Measurements from ENCODE around the gene SMARCAL1.

SMARCAL1 gene

DNA sequence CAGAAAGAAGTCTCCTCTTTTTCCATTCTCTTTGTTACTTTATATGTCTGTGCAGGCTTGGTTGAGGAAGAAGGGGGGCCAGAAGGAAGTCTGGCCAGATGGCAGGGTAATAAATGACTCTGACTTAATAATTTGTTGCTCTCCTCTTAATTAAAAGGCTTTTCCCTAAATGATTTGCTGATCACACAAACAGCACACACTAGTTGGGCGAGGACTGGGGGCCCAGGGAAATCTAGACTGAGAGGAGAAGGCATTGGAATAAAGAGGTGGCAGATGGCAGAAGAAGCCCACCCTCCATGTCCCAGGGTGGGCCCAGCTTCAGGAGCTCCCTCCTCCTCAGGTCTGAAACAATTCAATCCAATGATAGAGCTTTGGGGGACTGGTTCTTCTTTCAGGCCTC, 12.7 kb upstream of the SMARCAL1 start:
- Histone ChIP-seq H3K4me3 (ENCODE audit: low read length) (no peak overlapping the region), H3K27ac (ENCODE audit: low read length) (no peak overlapping the region)

DNA sequence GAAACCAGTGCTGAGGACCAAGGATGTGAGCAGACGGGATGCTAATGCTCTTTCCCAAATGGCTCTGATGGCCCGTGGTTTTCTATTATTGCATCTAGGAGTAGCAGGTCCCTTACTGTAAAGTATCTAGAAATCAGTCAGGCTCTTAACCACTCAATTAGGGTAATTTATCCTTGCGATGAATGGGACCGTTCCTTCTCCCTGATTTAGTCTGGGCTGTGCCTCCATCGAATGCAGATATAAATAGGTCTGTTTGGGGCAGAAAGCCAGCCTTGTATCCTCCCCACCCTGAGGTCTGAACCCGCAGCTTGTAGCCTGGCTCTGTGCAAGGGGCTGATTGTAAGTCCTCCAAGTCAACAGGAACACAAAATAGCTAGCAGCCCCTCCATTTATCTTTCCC, 9.5 kb upstream of the SMARCAL1 start:
- Histone ChIP-seq H3K9ac (ENCODE audit: low read length) (no peak overlapping the region), H3K36me3 (ENCODE audit: control insufficient read depth, low read depth, low read length) (no peaks in the 10 kb centered on the region), H3K27me3 (ENCODE audit: control insufficient read depth, insufficient read depth, low read length) (no peaks in the 10 kb centered on the region), H3K4me1 (ENCODE audit: control insufficient read depth, low read depth, low read length) (no peaks in the 10 kb centered on the region), H3K27ac (ENCODE audit: low read length) (no peak overlapping the region), H3K4me3 (ENCODE audit: low read length) (no peak overlapping the region), H3K9me3 (ENCODE audit: control insufficient read depth, low read depth, low read length) (no peaks in the 10 kb centered on the region)

More for the DNA sequence above, 12.7 kb upstream of the SMARCAL1 start:
- Histone ChIP-seq H3K9me3 (ENCODE audit: control insufficient read depth, low read depth, low read length) (no peaks in the 10 kb centered on the region), H3K4me1 (ENCODE audit: control insufficient read depth, low read depth, low read length) (no peaks in the 10 kb centered on the region), H3K9ac (ENCODE audit: low read length) (no peak overlapping the region), H3K36me3 (ENCODE audit: control insufficient read depth, low read depth, low read length) (no peaks in the 10 kb centered on the region), H3K27me3 (ENCODE audit: control insufficient read depth, insufficient read depth, low read length) (no peaks in the 10 kb centered on the region)

DNA sequence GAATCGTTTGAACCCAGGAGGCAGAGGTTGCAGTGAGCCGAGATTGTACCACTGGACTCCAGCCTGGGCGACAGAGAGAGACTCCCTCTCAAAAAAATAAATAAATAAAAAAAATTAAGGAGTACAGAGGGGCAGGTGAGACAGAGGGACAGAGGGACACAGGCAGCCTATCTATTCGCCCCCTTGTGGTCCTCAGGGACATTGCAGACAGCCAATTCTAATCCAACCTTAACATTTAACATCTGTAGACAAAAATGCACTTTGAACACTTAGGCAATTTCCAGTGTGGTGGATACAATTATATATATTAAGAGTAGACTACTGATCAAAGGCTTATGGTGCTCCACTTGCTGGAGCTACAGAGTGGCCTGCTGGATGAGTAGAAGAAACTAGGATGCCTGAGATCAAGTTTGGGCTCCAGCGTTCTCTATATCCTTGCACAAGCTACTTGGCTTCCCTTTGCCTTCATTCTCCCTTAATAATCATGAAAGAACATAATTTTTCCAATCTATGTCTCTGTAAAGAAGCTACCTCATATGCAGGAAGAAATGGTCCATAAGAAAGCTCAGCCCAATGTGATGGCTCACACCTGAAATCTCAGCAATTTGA, 8.2 kb upstream of the SMARCAL1 start:
- H3K27me3 ChIP-seq (ENCODE audit: control insufficient read depth, insufficient read depth, low read length): no peaks in the 10 kb centered on the region
- H3K9ac ChIP-seq (ENCODE audit: low read length): no peak overlapping the region
- no peaks in the 10 kb centered on the region for H3K9me3 ChIP-seq (ENCODE audit: control insufficient read depth, low read depth, low read length)
- no peak overlapping the region for H3K4me3 ChIP-seq (ENCODE audit: low read length)
- H3K36me3 ChIP-seq (ENCODE audit: control insufficient read depth, low read depth, low read length): no peaks in the 10 kb centered on the region
- peaks cover 6% of the 10 kb centered on the region for H3K4me1 ChIP-seq (ENCODE audit: control insufficient read depth, low read depth, low read length)
- H3K27ac ChIP-seq (ENCODE audit: low read length): no peak overlapping the region

DNA sequence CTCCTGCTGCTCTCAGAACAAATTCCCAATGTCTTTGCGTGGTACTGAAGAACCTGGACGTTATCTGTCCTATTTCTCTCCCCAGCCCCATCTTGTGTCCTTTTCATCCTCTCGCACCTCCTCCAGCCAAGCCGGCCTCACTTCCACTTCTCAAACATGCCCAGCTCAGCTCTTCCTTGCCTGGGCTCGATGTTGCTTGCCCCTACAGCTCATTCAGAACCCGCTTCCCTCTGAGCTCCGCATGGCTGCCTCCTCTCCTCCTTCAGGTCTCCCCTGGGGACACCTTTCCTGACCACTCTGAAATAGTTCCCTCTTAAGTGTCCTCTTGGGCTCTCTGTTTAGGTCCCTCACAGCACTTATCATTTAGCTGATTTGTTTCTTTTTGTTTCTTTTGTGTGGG, 6.7 kb upstream of the SMARCAL1 start:
- no peak overlapping the region for H3K4me3 ChIP-seq (ENCODE audit: low read length)

DNA sequence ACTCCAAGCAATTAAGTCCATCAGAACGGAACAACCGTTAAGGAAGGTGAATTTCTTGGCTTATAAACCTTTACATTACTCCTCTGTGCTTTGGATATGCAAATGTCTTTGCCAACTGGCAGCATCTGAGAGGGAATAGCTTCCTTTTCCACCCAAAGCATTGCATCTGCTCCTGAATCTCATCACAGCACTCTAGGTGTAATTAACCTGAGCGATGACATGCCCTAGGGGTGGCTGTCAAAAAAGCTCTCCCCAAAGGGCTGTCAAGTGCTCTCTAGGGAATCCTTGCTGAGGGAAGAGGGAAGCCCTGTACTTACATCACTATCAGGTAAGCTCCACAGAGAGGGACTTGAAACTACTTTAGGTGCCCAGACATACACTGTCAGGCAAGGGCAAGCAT, 5.5 kb upstream of the SMARCAL1 start:
- Histone ChIP-seq H3K9me3 (ENCODE audit: control insufficient read depth, low read depth, low read length) (no peaks in the 10 kb centered on the region), H3K27me3 (ENCODE audit: control insufficient read depth, insufficient read depth, low read length) (no peaks in the 10 kb centered on the region), H3K9ac (ENCODE audit: low read length) (no peak overlapping the region), H3K27ac (ENCODE audit: low read length) (no peak overlapping the region), H3K4me3 (ENCODE audit: low read length) (no peak overlapping the region), H3K36me3 (ENCODE audit: control insufficient read depth, low read depth, low read length) (no peaks in the 10 kb centered on the region), H3K4me1 (ENCODE audit: control insufficient read depth, low read depth, low read length) (peaks cover 6% of the 10 kb centered on the region)

More for the DNA sequence above, 6.7 kb upstream of the SMARCAL1 start:
- no peaks in the 10 kb centered on the region for H3K27me3 ChIP-seq (ENCODE audit: control insufficient read depth, insufficient read depth, low read length)
- H3K36me3 ChIP-seq (ENCODE audit: control insufficient read depth, low read depth, low read length): no peaks in the 10 kb centered on the region
- peaks cover 6% of the 10 kb centered on the region for H3K4me1 ChIP-seq (ENCODE audit: control insufficient read depth, low read depth, low read length)
- no peak overlapping the region for H3K9ac ChIP-seq (ENCODE audit: low read length)
- no peaks in the 10 kb centered on the region for H3K9me3 ChIP-seq (ENCODE audit: control insufficient read depth, low read depth, low read length)
- no peak overlapping the region for H3K27ac ChIP-seq (ENCODE audit: low read length)

DNA sequence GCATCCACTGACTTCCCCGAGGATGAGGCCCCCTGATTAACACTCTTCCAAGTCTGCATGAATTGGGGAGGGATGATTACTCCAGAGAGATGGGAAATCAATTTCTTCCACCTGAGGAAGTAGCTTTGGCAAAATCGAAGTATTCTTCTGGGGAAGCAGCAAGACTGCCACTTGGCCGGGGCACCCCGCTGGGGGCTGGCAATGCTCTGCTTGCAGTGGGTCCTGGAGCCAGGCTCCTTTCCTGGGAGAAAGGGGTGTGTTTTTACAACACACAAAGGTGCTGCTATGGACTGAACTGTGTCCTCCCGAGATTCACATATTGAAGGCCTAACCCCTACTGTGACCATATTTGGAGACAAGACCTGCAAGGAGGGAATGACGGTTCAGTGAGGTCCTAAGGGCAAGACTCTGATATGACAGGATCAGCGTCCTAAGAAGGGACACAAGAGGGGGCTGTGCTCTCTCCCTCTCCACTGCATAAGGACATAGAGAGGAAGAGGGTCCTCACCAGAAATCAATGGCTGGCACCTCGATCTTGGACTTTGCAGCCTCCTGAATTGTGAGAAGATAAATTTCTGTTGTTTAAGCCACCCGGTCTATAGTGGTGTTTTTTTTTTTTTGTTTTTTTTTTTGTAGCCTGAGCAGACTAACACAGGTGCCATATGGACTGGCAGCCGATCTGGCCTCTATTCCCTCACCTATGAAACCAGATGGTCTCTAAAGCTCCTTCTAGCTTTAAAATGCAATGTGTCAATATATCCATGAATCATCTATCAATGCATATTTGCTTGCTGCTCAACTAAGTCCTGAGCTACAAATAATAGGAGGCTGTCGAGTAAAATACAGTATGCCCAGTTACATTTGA, 3.6 kb upstream of the SMARCAL1 start:
- Histone ChIP-seq H3K27me3 (ENCODE audit: control insufficient read depth, insufficient read depth, low read length) (no peaks in the 10 kb centered on the region), H3K36me3 (ENCODE audit: control insufficient read depth, low read depth, low read length) (no peaks in the 10 kb centered on the region), H3K27ac (ENCODE audit: low read length) (no peak overlapping the region), H3K4me3 (ENCODE audit: low read length) (no peak overlapping the region), H3K9ac (ENCODE audit: low read length) (no peak overlapping the region), H3K4me1 (ENCODE audit: control insufficient read depth, low read depth, low read length) (peaks cover 6% of the 10 kb centered on the region), H3K9me3 (ENCODE audit: control insufficient read depth, low read depth, low read length) (no peaks in the 10 kb centered on the region)

DNA sequence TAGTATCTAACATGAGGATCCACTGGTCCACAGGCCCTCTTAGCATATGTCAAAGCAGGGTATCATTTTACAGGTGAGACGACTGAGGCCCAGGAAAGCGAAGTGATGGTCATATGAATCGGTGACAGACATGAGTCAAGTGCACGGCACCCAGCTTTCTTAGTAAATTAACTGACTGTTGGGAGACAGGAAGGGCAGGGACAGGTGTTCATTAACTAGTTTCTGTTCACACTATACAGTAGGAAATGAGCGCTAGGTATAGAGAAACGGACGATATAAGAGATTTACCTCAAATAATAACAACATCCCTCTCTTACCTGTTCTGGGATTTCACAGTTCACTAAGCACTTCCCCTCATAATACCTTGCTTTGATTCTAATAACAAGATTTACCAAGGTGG, 1.7 kb upstream of the SMARCAL1 start:
- peaks cover 6% of the 10 kb centered on the region for H3K4me1 ChIP-seq (ENCODE audit: control insufficient read depth, low read depth, low read length)
- no peaks in the 10 kb centered on the region for H3K36me3 ChIP-seq (ENCODE audit: control insufficient read depth, low read depth, low read length)

DNA sequence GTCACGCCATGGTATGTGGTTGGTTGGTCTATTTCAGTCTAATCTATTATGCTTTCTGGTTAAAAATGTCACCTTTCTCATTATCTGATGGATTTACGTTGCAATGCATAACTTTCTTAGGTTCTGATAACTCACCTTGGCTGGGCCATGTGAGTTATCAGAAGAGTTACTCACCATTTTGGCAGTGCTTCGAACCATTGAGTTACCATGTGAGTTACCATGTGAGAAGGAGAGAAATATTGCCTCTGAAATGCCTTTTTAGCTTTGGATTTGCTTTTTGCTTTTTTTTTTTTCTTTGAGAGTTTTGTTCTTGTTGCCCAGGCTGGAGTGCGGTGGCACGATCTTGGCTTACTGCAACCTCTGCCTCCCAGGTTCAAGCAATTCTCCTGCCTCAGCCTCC, 1.6 kb downstream of the SMARCAL1 start:
- no peaks in the 10 kb centered on the region for H3K27me3 ChIP-seq (ENCODE audit: control insufficient read depth, insufficient read depth, low read length)
- H3K27ac ChIP-seq (ENCODE audit: low read length): no peak overlapping the region
- no peak overlapping the region for H3K9ac ChIP-seq (ENCODE audit: low read length)
- H3K36me3 ChIP-seq (ENCODE audit: control insufficient read depth, low read depth, low read length): no peaks in the 10 kb centered on the region
- H3K4me1 ChIP-seq (ENCODE audit: control insufficient read depth, low read depth, low read length): no peaks in the 10 kb centered on the region
- no peaks in the 10 kb centered on the region for H3K9me3 ChIP-seq (ENCODE audit: control insufficient read depth, low read depth, low read length)
- H3K4me3 ChIP-seq (ENCODE audit: low read length): no peak overlapping the region

More for the DNA sequence above, 1.7 kb upstream of the SMARCAL1 start:
- Histone ChIP-seq H3K4me3 (ENCODE audit: low read length) (no peak overlapping the region), H3K27ac (ENCODE audit: low read length) (no peak overlapping the region), H3K9me3 (ENCODE audit: control insufficient read depth, low read depth, low read length) (no peaks in the 10 kb centered on the region), H3K9ac (ENCODE audit: low read length) (no peak overlapping the region), H3K27me3 (ENCODE audit: control insufficient read depth, insufficient read depth, low read length) (no peaks in the 10 kb centered on the region)

DNA sequence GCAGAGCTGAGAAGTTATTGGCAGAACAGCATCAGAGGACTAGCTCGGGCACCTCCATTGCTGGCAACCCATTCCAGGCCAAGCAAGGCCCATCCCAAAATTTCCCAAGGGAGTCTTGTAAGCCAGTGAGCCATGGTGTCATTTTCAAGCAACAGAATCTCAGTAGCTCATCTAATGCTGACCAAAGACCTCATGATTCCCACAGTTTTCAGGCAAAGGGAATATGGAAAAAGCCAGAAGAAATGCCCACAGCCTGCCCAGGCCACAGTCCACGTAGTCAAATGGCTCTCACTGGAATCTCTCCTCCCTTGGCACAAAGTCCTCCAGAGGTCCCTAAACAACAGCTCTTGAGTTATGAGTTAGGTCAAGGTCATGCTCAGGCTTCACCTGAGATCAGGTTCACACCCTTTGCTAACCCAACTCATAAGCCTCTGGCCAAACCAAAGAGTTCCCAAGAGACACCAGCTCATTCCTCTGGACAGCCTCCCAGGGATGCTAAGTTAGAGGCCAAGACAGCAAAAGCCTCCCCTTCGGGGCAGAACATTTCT, 2.6 kb downstream of the SMARCAL1 start:
- no peaks in the 10 kb centered on the region for H3K36me3 ChIP-seq (ENCODE audit: control insufficient read depth, low read depth, low read length)
- no peak overlapping the region for H3K9ac ChIP-seq (ENCODE audit: low read length)
- H3K27me3 ChIP-seq (ENCODE audit: control insufficient read depth, insufficient read depth, low read length): no peaks in the 10 kb centered on the region
- no peaks in the 10 kb centered on the region for H3K4me1 ChIP-seq (ENCODE audit: control insufficient read depth, low read depth, low read length)
- H3K9me3 ChIP-seq (ENCODE audit: control insufficient read depth, low read depth, low read length): no peaks in the 10 kb centered on the region
- no peak overlapping the region for H3K27ac ChIP-seq (ENCODE audit: low read length)
- H3K4me3 ChIP-seq (ENCODE audit: low read length): no peak overlapping the region

DNA sequence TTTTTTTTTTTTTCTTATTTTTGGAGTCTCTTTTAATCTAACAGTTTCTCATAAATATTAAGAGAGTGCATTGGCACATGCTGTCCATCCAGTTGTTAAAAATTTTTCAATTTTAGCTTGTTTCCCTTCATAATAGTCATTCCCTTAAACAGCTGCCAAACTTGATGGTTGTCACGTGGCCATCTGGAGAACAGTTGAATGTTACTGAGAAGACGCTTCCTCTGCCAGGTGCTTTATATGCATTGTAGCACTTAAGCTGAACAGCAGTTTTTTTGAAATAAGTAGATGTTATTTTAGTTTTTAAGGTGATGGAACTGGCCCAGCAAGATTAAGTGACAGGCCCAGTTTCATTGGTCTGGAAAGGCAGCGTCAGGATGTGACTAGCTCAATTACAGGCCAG, 3.3 kb downstream of the SMARCAL1 start:
- Histone ChIP-seq H3K36me3 (ENCODE audit: control insufficient read depth, low read depth, low read length) (peaks cover 4% of the 10 kb centered on the region), H3K9me3 (ENCODE audit: control insufficient read depth, low read depth, low read length) (no peaks in the 10 kb centered on the region), H3K27ac (ENCODE audit: low read length) (no peak overlapping the region), H3K4me3 (ENCODE audit: low read length) (no peak overlapping the region), H3K4me1 (ENCODE audit: control insufficient read depth, low read depth, low read length) (no peaks in the 10 kb centered on the region), H3K9ac (ENCODE audit: low read length) (no peak overlapping the region), H3K27me3 (ENCODE audit: control insufficient read depth, insufficient read depth, low read length) (no peaks in the 10 kb centered on the region)

DNA sequence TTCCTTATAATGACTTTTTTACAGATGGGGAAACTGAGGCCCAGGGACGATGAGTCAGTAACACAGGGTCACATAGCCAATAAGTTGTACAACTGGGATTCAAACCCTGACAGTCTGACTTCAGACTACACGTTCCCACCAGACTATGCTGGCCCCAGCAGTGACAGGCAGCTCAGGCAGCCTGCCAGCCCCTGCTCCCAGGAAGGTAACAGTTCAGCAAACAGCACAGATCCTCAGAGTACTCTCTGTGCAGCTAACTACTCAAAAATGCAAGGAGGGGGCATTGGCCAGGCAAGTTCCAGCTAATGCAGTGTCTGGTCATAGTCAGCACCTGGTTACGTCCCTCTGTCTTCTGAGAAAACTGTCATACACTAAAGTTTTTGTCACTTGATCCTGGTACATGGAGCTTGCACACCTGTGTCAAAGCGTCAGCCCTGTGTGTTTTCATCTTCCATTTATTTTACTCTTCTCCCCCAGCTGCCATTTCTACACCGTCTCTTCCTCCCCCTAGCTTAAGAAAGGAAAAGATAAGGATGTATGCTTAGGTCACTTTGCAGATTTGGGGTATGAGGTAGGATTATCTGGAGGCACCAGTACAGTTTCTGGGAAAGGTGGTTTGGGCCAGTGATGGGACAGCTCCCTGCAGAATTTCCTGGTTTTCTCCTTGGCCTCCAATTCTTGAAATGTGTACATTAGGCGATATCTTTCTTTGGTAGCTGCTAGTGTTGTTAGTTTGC, 4.5 kb downstream of the SMARCAL1 start:
- H3K36me3 ChIP-seq (ENCODE audit: control insufficient read depth, low read depth, low read length): peaks cover 14% of the 10 kb centered on the region
- no peak overlapping the region for H3K4me3 ChIP-seq (ENCODE audit: low read length)
- H3K9me3 ChIP-seq (ENCODE audit: control insufficient read depth, low read depth, low read length): no peaks in the 10 kb centered on the region
- no peak overlapping the region for H3K9ac ChIP-seq (ENCODE audit: low read length)
- H3K27ac ChIP-seq (ENCODE audit: low read length): no peak overlapping the region
- H3K4me1 ChIP-seq (ENCODE audit: control insufficient read depth, low read depth, low read length): no peaks in the 10 kb centered on the region
- no peaks in the 10 kb centered on the region for H3K27me3 ChIP-seq (ENCODE audit: control insufficient read depth, insufficient read depth, low read length)
